GDM1 (cell line): ENCODE results near the gene CD7.

ENCODE experiments used
- DNase-seq: peaks from one replicate; lab custom pipeline; 2025; lab: John Stamatoyannopoulos, UW

CD7 gene

GRCh38 chr17:82346342-82347300 is 29.2 kb upstream of the CD7 start:
- DNase-seq, result no peak

GRCh38 chr17:82345151-82345976 is 28.0 kb upstream of the CD7 start:
- DNase-seq, result no peak

- DNase-seq, result no peak
Observed at GRCh38 chr17:82344175-82344907, 26.9 kb upstream of the CD7 start.

GRCh38 chr17:82343560-82343959 is 26.2 kb upstream of the CD7 start:
- no peak for DNase-seq

GRCh38 chr17:82342361-82343079 is 25.1 kb upstream of the CD7 start:
- no peak for DNase-seq

- DNase-seq, result no peak
Observed at GRCh38 chr17:82339634-82340580, 22.5 kb upstream of the CD7 start.

GRCh38 chr17:82338858-82339633 is 21.6 kb upstream of the CD7 start:
- no peak for DNase-seq

- peak; percentile 35 for DNase-seq
Observed at GRCh38 chr17:82334622-82335394, 17.4 kb upstream of the CD7 start.

- no peak for DNase-seq
Observed at GRCh38 chr17:82334204-82334621, 16.8 kb upstream of the CD7 start.

- no peak for DNase-seq
Observed at GRCh38 chr17:82333279-82334171, 16.1 kb upstream of the CD7 start, which contains the start of gene SECTM1. TSS of gene SECTM1 (minus strand) at chr17:82333766. CDS start at chr17:82327240, 6,526 bp downstream.

GRCh38 chr17:82332669-82333278 is 15.4 kb upstream of the CD7 start:
- DNase-seq, result no peak

- DNase-seq, result no peak
Observed at GRCh38 chr17:82331345-82331939, 14.0 kb upstream of the CD7 start.

- no peak for DNase-seq
Observed at GRCh38 chr17:82330322-82331239, 13.2 kb upstream of the CD7 start.

GRCh38 chr17:82329683-82330321 is 12.4 kb upstream of the CD7 start:
- DNase-seq, result no peak

- DNase-seq, result no peak
Observed at GRCh38 chr17:82328994-82329507, 11.6 kb upstream of the CD7 start.
